Prostate gland (tissue), 2 donors: ENCODE data around the gene BTBD19.

ENCODE experiments used
- CTCF ChIP-seq, 4 experiments: fragments of 200-600 bp in 2 of 4; fragments of 450-650 bp in 2 of 4; sonication (generic) in 2 of 4; IDR thresholded peaks; 1 replicate in 3 of 4; 2 replicates in 1 of 4; pipeline ENCODE4 v1.5.1; 2016 to 2019; ENCODE audit warnings: antibody characterized with exemption in 4 of 4, mild to moderate bottlenecking in 2 of 4, moderate library complexity in 2 of 4
- POLR2AphosphoS5 ChIP-seq: sonication (generic); formaldehyde crosslinking; IDR thresholded peaks from one replicate; pipeline ENCODE4 v1.6.1; 2017; ENCODE audit warnings: antibody characterized with exemption

- TF ChIP-seq CTCF (IDR thresholded peaks at IDR 0.05), result no peak
- TF ChIP-seq POLR2AphosphoS5, result no peak
Observed at GRCh38 chr1:44862829-44863401, 54.6 kb downstream of the BTBD19 start.
